GM12878 (cell line): ENCODE measurements around the gene MEN1. TPM values are rescaled to one million over a fixed set of nuclear protein-coding genes. Genes with fewer than 3 reads are reported as not detected.
A peak's percentile ranks its signal among the peaks of the same experiment; 100 is the strongest.

Source experiments
- BACH1 ChIP-seq: fragments of 450-650 bp; IDR thresholded peaks from 2 replicates; pipeline ENCODE4 v1.6.1; 2017; ENCODE audit warnings: mild to moderate bottlenecking, borderline replicate concordance
- BRCA1 ChIP-seq: IDR thresholded peaks from 2 replicates; pipeline ENCODE4 v1.6.1; 2011; ENCODE audit warnings: low read depth, low read length, improper control_type of control experiment
- CREM ChIP-seq: IDR thresholded peaks from 2 replicates; pipeline ENCODE4 v1.6.1; 2014; ENCODE audit warnings: antibody characterized with exemption, low read depth
- IRF5 ChIP-seq: fragments of 450-650 bp; IDR thresholded peaks from 2 replicates; pipeline ENCODE4 v1.6.1; 2017; ENCODE audit warnings: borderline replicate concordance
- MLLT1 ChIP-seq: fragments of 450-650 bp; IDR thresholded peaks from 2 replicates; pipeline ENCODE4 v1.6.1; 2016; ENCODE audit warnings: mild to moderate bottlenecking
- NFYB ChIP-seq: IDR thresholded peaks from 2 replicates; pipeline ENCODE4 v1.6.1; 2011; ENCODE audit warnings: low read depth, mild to moderate bottlenecking, low read length, improper control_type of control experiment, moderate library complexity; ENCODE audit not compliant: insufficient read depth
- NR2C2 ChIP-seq: IDR thresholded peaks from 2 replicates; pipeline ENCODE4 v1.6.1; 2011; ENCODE audit warnings: borderline replicate concordance, low read depth; ENCODE audit not compliant: control insufficient read depth, insufficient read length
- PBX3 ChIP-seq: IDR thresholded peaks from 2 replicates; pipeline ENCODE4 v1.6.1; 2011; ENCODE audit warnings: mild to moderate bottlenecking, low read depth, low read length, moderate library complexity; ENCODE audit not compliant: insufficient replicate concordance
- POLR2A ChIP-seq: IDR thresholded peaks from 2 replicates; pipeline ENCODE4 v1.6.1; 2011; ENCODE audit warnings: low read depth, mild to moderate bottlenecking, low read length
- RB1 ChIP-seq: fragments of 450-650 bp; formaldehyde crosslinking; IDR thresholded peaks from 2 replicates; pipeline ENCODE4 v1.6.1; 2017; ENCODE audit warnings: mild to moderate bottlenecking, borderline replicate concordance
- SIN3A ChIP-seq: IDR thresholded peaks from 2 replicates; pipeline ENCODE4 v1.6.1; 2012; ENCODE audit warnings: low read depth, low read length, improper control_type of control experiment
- SKIL ChIP-seq: fragments of 450-650 bp; IDR thresholded peaks from 2 replicates; pipeline ENCODE4 v1.6.1; 2017; ENCODE audit warnings: mild to moderate bottlenecking, low read depth, inconsistent platforms; ENCODE audit not compliant: poor library complexity, severe bottlenecking
- TBL1XR1 ChIP-seq: IDR thresholded peaks from 2 replicates; pipeline ENCODE4 v1.6.1; 2012; ENCODE audit warnings: low read depth, low read length, improper control_type of control experiment
- WRNIP1 ChIP-seq: IDR thresholded peaks from 2 replicates; pipeline ENCODE4 v1.6.1; 2011; ENCODE audit warnings: low read depth, low read length, improper control_type of control experiment, borderline replicate concordance
- YY1 ChIP-seq: IDR thresholded peaks from 2 replicates; pipeline ENCODE4 v1.6.1; 2011; ENCODE audit warnings: low read depth, mild to moderate bottlenecking, low read length
- ZBTB33 ChIP-seq: fragments of 450-650 bp; IDR thresholded peaks from 2 replicates; pipeline ENCODE4 v1.6.1; 2017; ENCODE audit warnings: mild to moderate bottlenecking
- ZNF622 ChIP-seq: fragments of 450-650 bp; IDR thresholded peaks from 2 replicates; pipeline ENCODE4 v1.6.1; 2017; ENCODE audit warnings: mild to moderate bottlenecking, inconsistent platforms
- ZNF687 ChIP-seq: fragments of 450-650 bp; IDR thresholded peaks from 2 replicates; pipeline ENCODE4 v1.6.1; 2017; ENCODE audit warnings: mild to moderate bottlenecking, moderate library complexity
- polyA plus RNA-seq, 11 experiments: library from polyadenylated mRNA; depleted of rRNA in 4 of 11; unstranded in 6 of 11; stranded (reverse) in 5 of 11; fragments of >200 nt; fragmentation: Nextera tagmentation in 4 of 11; fragmentation: Illumina TruSeq in 1 of 11; extraction: Ambion mirVana in 4 of 11; extraction: Trizol in 1 of 11; gene quantifications; 1 replicate in 1 of 11; 2 replicates in 10 of 11; pipeline versions ENCODE4 v1.2.1 to v1.2.3, GENCODE V29; 2011 to 2016; ENCODE audit warnings: inconsistent platforms in 2 of 11, missing spikeins in 2 of 11, low read depth in 1 of 11
- total RNA-seq, 4 experiments: library from RNA; depleted of rRNA in 3 of 4; stranded (reverse); fragments of >200 nt in 3 of 4; fragmentation: Illumina TruSeq in 1 of 4; extraction: Trizol in 1 of 4; gene quantifications; 2 replicates each; pipeline versions ENCODE4 v1.2.1 to v1.2.3, GENCODE V29; 2013 to 2021

Gene MEN1
- total and polyA plus RNA-seq, 10 of the 15 experiments (the other 5 are each of a cell fraction or from before 2014, with no cell fraction given), result 2.5 to 39.7 (median 20.7) TPM

GRCh38 chr11:64765291-64765850 lies 45.0 kb downstream of the MEN1 start (continued):
- TF ChIP-seq ZBTB33, result peak; percentile 41; the same call in 1 of the 2 replicates
- TF ChIP-seq RB1, result no peak
- no peak for TF ChIP-seq YY1
- TF ChIP-seq BRCA1, result no peak
- TF ChIP-seq ZNF622, result no peak
- TF ChIP-seq ZNF687, result no peak
- no peak for TF ChIP-seq NR2C2
- TF ChIP-seq CREM, result no peak
- TF ChIP-seq WRNIP1, result no peak
- peak; percentile 64; the same call in 1 of the 2 replicates for TF ChIP-seq POLR2A
- no peak for TF ChIP-seq NFYB
- TF ChIP-seq PBX3, result no peak
- no peak for TF ChIP-seq TBL1XR1
- TF ChIP-seq SKIL, result no peak
- TF ChIP-seq BACH1, result no peak
- TF ChIP-seq SIN3A, result no peak
- TF ChIP-seq MLLT1, result no peak; the same call in 1 of the 2 replicates
- TF ChIP-seq IRF5, result no peak
